Neuron (in vitro differentiated cells): ENCODE results near the gene DRC7.

Experiments
- H2AFZ ChIP-seq: one replicate; pipeline ENCODE4 v1.6.1; 2013; ENCODE audit warnings: low read depth, mild to moderate bottlenecking, inconsistent platforms, low read length, moderate library complexity
- H3K27me3 ChIP-seq: one replicate; pipeline ENCODE4 v1.6.1; 2013; ENCODE audit warnings: low read length; ENCODE audit not compliant: insufficient read depth
- H3K36me3 ChIP-seq: one replicate; pipeline ENCODE4 v1.6.1; 2013; ENCODE audit warnings: low read length; ENCODE audit not compliant: insufficient read depth
- H3K4me1 ChIP-seq: one replicate; pipeline ENCODE4 v1.6.1; 2013; ENCODE audit warnings: low read length; ENCODE audit not compliant: insufficient read depth
- H3K4me3 ChIP-seq: 2 replicates; pipeline ENCODE4 v1.5.1; 2013; ENCODE audit warnings: mild to moderate bottlenecking, low read length, moderate library complexity
- H3K9me3 ChIP-seq: one replicate; pipeline ENCODE4 v1.6.1; 2013; ENCODE audit warnings: low read length

DRC7 gene

DNA sequence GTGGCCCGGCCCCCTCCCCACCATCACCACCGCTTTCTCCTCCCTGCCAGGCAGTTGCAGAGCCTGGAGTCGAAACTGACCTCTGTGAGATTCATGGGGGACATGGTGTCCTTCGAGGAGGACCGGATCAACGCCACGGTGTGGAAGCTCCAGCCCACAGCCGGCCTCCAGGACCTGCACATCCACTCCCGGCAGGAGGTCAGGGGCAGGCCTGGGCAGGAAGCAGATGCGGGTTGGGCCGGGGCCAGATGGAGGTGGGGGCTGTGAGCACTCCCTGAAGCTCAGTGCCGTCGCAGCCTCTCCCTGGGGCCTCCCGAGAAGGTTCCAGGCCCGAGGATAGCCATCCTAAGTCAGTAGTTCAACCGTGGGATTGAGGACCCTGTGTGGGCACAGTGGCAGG is 40.7 kb upstream of the DRC7 start:
- Histone ChIP-seq H3K4me3 (no peak overlapping the region), H3K27me3 (no peaks in the 10 kb centered on the region), H3K4me1 (no peaks in the 10 kb centered on the region), H3K36me3 (peaks cover 45% of the 10 kb centered on the region), H2AFZ (no peak overlapping the region), H3K9me3 (no peaks in the 10 kb centered on the region)

GRCh38 chr16:57656342-57656955 is 38.2 kb upstream of the DRC7 start:
- no peak overlapping the region for H3K4me3 ChIP-seq
- H3K27me3 ChIP-seq, result no peaks in the 10 kb centered on the region
- peaks cover 47% of the 10 kb centered on the region for H3K36me3 ChIP-seq
- no peak overlapping the region for H2AFZ ChIP-seq
- no peaks in the 10 kb centered on the region for H3K9me3 ChIP-seq
- no peaks in the 10 kb centered on the region for H3K4me1 ChIP-seq

DNA sequence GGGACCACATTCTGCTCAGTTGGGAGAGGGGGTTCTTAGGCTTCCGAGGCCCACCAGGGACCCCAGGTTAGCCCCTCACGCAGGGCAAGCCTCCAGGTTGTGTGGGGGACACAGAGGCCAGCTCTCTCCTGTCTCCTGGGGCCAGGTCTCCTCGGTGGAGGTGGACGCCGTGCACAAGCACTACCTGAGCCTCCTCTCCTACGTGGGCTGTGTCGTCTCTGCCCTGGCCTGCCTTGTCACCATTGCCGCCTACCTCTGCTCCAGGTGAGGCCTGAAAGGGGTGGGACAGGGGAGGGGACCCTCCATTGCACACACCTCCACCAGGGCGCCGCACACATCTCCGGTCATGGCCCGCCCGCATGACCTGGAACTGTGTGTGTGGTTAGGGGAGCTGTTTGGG is 37.4 kb upstream of the DRC7 start:
- H2AFZ ChIP-seq, result no peak overlapping the region
- peaks cover 48% of the 10 kb centered on the region for H3K36me3 ChIP-seq
- no peaks in the 10 kb centered on the region for H3K9me3 ChIP-seq
- no peak overlapping the region for H3K4me3 ChIP-seq
- H3K27me3 ChIP-seq, result no peaks in the 10 kb centered on the region
- no peaks in the 10 kb centered on the region for H3K4me1 ChIP-seq

GRCh38 chr16:57658130-57658877 is 36.3 kb upstream of the DRC7 start:
- Histone ChIP-seq H3K4me1 (no peaks in the 10 kb centered on the region), H3K4me3 (no peak overlapping the region), H3K27me3 (no peaks in the 10 kb centered on the region), H3K36me3 (peaks cover 58% of the 10 kb centered on the region), H2AFZ (no peak overlapping the region), H3K9me3 (no peaks in the 10 kb centered on the region)

- H3K9me3 ChIP-seq, result no peaks in the 10 kb centered on the region
- peaks cover 64% of the 10 kb centered on the region for H3K36me3 ChIP-seq
- H3K4me3 ChIP-seq, result no peak overlapping the region
- H2AFZ ChIP-seq, result no peak overlapping the region
- no peaks in the 10 kb centered on the region for H3K27me3 ChIP-seq
- no peaks in the 10 kb centered on the region for H3K4me1 ChIP-seq
These were observed 35.5 kb upstream of the DRC7 start for GRCh38 chr16:57658878-57659674.

DNA sequence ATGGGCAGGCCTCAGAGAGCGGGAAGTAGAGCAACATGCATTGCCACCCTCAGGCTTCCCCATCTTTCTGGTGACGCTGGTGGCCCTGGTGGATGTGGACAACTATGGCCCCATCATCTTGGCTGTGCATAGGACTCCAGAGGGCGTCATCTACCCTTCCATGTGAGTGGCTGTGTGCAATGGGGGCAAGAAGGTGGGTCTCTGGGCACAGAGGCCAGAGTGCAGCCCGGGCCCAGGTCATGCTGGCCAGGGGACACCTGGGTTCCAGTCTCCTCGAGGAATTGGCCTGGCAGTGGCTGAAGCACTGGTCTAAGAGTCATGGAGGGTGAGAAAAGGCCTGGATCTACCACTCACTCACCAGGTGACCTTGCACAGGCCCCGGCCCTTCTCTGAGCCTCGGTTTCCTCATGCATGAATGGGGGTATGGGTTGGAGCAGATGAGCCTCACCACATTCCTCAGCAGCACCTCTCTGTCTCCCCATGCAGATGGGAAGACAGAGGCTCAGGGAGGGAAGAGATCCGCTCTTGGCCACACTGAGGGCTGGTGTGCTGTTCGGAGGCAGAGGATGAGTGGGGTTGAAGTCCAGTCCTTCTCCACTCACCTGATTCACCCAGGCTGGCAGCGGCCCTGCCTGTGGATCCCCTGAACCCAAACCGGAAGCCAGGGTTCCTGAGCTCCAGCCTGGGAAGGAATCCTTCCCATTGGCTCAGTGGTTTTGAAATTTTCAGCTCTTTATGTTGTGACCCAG is 33.7 kb upstream of the DRC7 start:
- Histone ChIP-seq H3K4me3 (no peak overlapping the region), H2AFZ (no peak overlapping the region), H3K27me3 (no peaks in the 10 kb centered on the region), H3K4me1 (no peaks in the 10 kb centered on the region), H3K36me3 (peaks cover 60% of the 10 kb centered on the region), H3K9me3 (no peaks in the 10 kb centered on the region)

- peaks cover 55% of the 10 kb centered on the region for H3K36me3 ChIP-seq
- H3K9me3 ChIP-seq, result no peaks in the 10 kb centered on the region
- no peak overlapping the region for H3K4me3 ChIP-seq
- no peaks in the 10 kb centered on the region for H3K4me1 ChIP-seq
- H3K27me3 ChIP-seq, result no peaks in the 10 kb centered on the region
- H2AFZ ChIP-seq, result no peak overlapping the region
These were observed 33.1 kb upstream of the DRC7 start for GRCh38 chr16:57661510-57661909.

GRCh38 chr16:57661936-57662906 is 32.4 kb upstream of the DRC7 start:
- H3K9me3 ChIP-seq, result no peaks in the 10 kb centered on the region
- H3K36me3 ChIP-seq, result peaks cover 54% of the 10 kb centered on the region
- H3K4me1 ChIP-seq, result no peaks in the 10 kb centered on the region
- H3K27me3 ChIP-seq, result no peaks in the 10 kb centered on the region
- no peak overlapping the region for H3K4me3 ChIP-seq
- H2AFZ ChIP-seq, result no peak overlapping the region

DNA sequence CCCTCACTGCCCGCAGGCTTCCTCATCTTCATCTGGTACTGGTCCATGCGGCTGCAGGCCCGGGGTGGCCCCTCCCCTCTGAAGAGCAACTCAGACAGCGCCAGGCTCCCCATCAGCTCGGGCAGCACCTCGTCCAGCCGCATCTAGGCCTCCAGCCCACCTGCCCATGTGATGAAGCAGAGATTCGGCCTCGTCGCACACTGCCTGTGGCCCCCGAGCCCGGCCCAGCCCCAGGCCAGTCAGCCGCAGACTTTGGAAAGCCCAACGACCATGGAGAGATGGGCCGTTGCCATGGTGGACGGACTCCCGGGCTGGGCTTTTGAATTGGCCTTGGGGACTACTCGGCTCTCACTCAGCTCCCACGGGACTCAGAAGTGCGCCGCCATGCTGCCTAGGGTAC is 31.2 kb upstream of the DRC7 start:
- no peak overlapping the region for H3K4me3 ChIP-seq
- H3K4me1 ChIP-seq, result no peaks in the 10 kb centered on the region
- no peaks in the 10 kb centered on the region for H3K27me3 ChIP-seq
- H3K9me3 ChIP-seq, result no peaks in the 10 kb centered on the region
- no peak overlapping the region for H2AFZ ChIP-seq
- peaks cover 48% of the 10 kb centered on the region for H3K36me3 ChIP-seq

GRCh38 chr16:57663917-57664661 is 30.5 kb upstream of the DRC7 start:
- Histone ChIP-seq H3K9me3 (no peaks in the 10 kb centered on the region), H3K36me3 (peaks cover 42% of the 10 kb centered on the region), H3K27me3 (no peaks in the 10 kb centered on the region), H2AFZ (no peak overlapping the region), H3K4me1 (no peaks in the 10 kb centered on the region), H3K4me3 (no peak overlapping the region)

DNA sequence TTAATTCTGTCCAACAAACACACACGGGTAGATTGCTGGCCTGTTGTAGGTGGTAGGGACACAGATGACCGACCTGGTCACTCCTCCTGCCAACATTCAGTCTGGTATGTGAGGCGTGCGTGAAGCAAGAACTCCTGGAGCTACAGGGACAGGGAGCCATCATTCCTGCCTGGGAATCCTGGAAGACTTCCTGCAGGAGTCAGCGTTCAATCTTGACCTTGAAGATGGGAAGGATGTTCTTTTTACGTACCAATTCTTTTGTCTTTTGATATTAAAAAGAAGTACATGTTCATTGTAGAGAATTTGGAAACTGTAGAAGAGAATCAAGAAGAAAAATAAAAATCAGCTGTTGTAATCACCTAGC is 30.0 kb upstream of the DRC7 start:
- Histone ChIP-seq H3K4me3 (no peak overlapping the region), H3K4me1 (no peaks in the 10 kb centered on the region), H3K9me3 (no peaks in the 10 kb centered on the region), H2AFZ (no peak overlapping the region), H3K36me3 (peaks cover 38% of the 10 kb centered on the region), H3K27me3 (no peaks in the 10 kb centered on the region)

DNA sequence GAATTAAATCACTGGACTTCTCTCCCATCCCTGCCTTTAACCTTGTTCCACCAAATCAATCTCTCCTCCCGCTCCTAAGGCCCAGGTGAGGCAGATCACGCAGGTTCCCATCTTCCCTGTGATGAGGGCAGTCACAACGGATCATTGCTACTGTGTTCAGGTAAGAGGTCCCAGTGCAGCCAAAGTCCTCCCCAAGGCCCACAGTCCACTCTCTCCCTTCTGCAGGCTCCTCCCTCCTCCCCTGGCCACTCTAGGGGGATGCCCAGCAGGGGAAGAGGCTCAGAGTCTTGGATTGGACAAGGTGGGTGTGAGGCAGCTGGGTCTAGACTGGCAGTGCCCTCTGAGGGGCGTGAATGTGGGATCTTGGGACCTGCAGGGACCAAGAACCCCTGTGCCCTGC is 29.1 kb upstream of the DRC7 start:
- H3K4me1 ChIP-seq, result no peaks in the 10 kb centered on the region
- H2AFZ ChIP-seq, result no peak overlapping the region

More for the DNA sequence above, 29.1 kb upstream of the DRC7 start:
- Histone ChIP-seq H3K27me3 (no peaks in the 10 kb centered on the region), H3K36me3 (peaks cover 36% of the 10 kb centered on the region), H3K9me3 (no peaks in the 10 kb centered on the region), H3K4me3 (no peak overlapping the region)
